ENCODE results near the gene TMEM14C.

The TMEM14C gene

GRCh38 chr6:10722820-10723566 is at the start of gene TMEM14C:
TMEM14C (plus strand) TSS chr6:10723070; CDS start chr6:10724614, 1,544 bp downstream.
- peak; percentile 96 for DNase-seq (ENCODE audit: low read depth)

- DNase-seq (ENCODE audit: low read depth) = no peak
These were observed 46.5 kb upstream of the TMEM14C start for GRCh38 chr6:10676403-10676802.

- no peak for DNase-seq (ENCODE audit: low read depth)
These were observed 44.4 kb upstream of the TMEM14C start for GRCh38 chr6:10678456-10678855.

- DNase-seq (ENCODE audit: low read depth) = no peak
These were observed 41.1 kb upstream of the TMEM14C start for GRCh38 chr6:10681795-10682194.

- DNase-seq (ENCODE audit: low read depth) = no peak
These were observed 40.4 kb upstream of the TMEM14C start for GRCh38 chr6:10682355-10682988.

GRCh38 chr6:10684618-10685017 is 38.3 kb upstream of the TMEM14C start:
- DNase-seq (ENCODE audit: low read depth) = no peak

- DNase-seq (ENCODE audit: low read depth) = no peak
These were observed 37.6 kb upstream of the TMEM14C start for GRCh38 chr6:10685092-10685915.

GRCh38 chr6:10686901-10687300 is 36.0 kb upstream of the TMEM14C start:
- DNase-seq (ENCODE audit: low read depth) = no peak

GRCh38 chr6:10687582-10687981 is 35.3 kb upstream of the TMEM14C start:
- DNase-seq (ENCODE audit: low read depth) = no peak

GRCh38 chr6:10690651-10691445 is 32.0 kb upstream of the TMEM14C start:
- DNase-seq (ENCODE audit: low read depth) = no peak

- no peak for DNase-seq (ENCODE audit: low read depth)
These were observed 29.8 kb upstream of the TMEM14C start for GRCh38 chr6:10692965-10693538.

- DNase-seq (ENCODE audit: low read depth) = peak; percentile 87
These were observed 28.4 kb upstream of the TMEM14C start, which contains the start of the genes C6orf52 and PAK1IP1 for GRCh38 chr6:10694302-10695085. C6orf52 (minus strand) TSS chr6:10694616; CDS start chr6:10687550, 7,066 bp downstream. PAK1IP1 (plus strand) TSS chr6:10694972; CDS start chr6:10694986, 14 bp downstream.

GRCh38 chr6:10695086-10695657 is 27.7 kb upstream of the TMEM14C start:
- DNase-seq (ENCODE audit: low read depth) = no peak

GRCh38 chr6:10696655-10697054 is 26.2 kb upstream of the TMEM14C start:
- DNase-seq (ENCODE audit: low read depth) = no peak

GRCh38 chr6:10713962-10714361 is 8.9 kb upstream of the TMEM14C start:
- no peak for DNase-seq (ENCODE audit: low read depth)

GRCh38 chr6:10719296-10719963 is 3.4 kb upstream of the TMEM14C start:
- DNase-seq (ENCODE audit: low read depth) = no peak

- no peak for DNase-seq (ENCODE audit: low read depth)
These were observed 3.0 kb upstream of the TMEM14C start for GRCh38 chr6:10719964-10720264.

GRCh38 chr6:10720265-10720959 is 2.5 kb upstream of the TMEM14C start:
- DNase-seq (ENCODE audit: low read depth) = no peak

All from GM04504 (cell line).